GM15510 (cell line): ENCODE data around the gene GTPBP3.

ENCODE experiments used
- POLR2A ChIP-seq: IDR thresholded peaks from 3 replicates; pipeline ENCODE4 v1.6.1; 2011; ENCODE audit warnings: borderline replicate concordance; ENCODE audit not compliant: insufficient read length; ENCODE audit errors: extremely low read depth

Gene GTPBP3

GRCh38 chr19:17359905-17360800 lies 22.8 kb downstream of the GTPBP3 start:
- no peak for TF ChIP-seq POLR2A

- no peak for TF ChIP-seq POLR2A
Measured at GRCh38 chr19:17365361-17365760, 28.0 kb downstream of the GTPBP3 start.

- no peak for TF ChIP-seq POLR2A
Measured at GRCh38 chr19:17370026-17370587, 32.8 kb downstream of the GTPBP3 start.

- no peak for TF ChIP-seq POLR2A
Measured at GRCh38 chr19:17376935-17377600, 39.7 kb downstream of the GTPBP3 start, which contains the start of gene PLVAP. PLVAP (minus strand) TSS chr19:17377342; CDS start chr19:17377288, 54 bp downstream.

- TF ChIP-seq POLR2A = no peak
Measured at GRCh38 chr19:17378271-17378670, 40.9 kb downstream of the GTPBP3 start.

GRCh38 chr19:17379221-17379631 lies 41.9 kb downstream of the GTPBP3 start:
- no peak for TF ChIP-seq POLR2A

- TF ChIP-seq POLR2A = no peak
Measured at GRCh38 chr19:17380426-17381138, 43.2 kb downstream of the GTPBP3 start.

- no peak for TF ChIP-seq POLR2A
Measured at GRCh38 chr19:17385878-17386611, 48.7 kb downstream of the GTPBP3 start.

- no peak for TF ChIP-seq POLR2A
Measured at GRCh38 chr19:17389288-17389687, 51.9 kb downstream of the GTPBP3 start.

GRCh38 chr19:17389957-17390664 lies 52.8 kb downstream of the GTPBP3 start:
- no peak for TF ChIP-seq POLR2A

- TF ChIP-seq POLR2A = peak; percentile 44
Measured at GRCh38 chr19:17390665-17391370, 53.5 kb downstream of the GTPBP3 start.

GRCh38 chr19:17391371-17392151 lies 54.2 kb downstream of the GTPBP3 start:
- no peak for TF ChIP-seq POLR2A
